GM18498 (cell line): ENCODE results near the gene ZNF648.
A peak's percentile ranks its signal among the peaks of the same experiment; 100 is the strongest.
"Not testable (repeated sequence)": the region's sequence is repeated elsewhere in the genome, so short reads cannot be mapped to it uniquely, and the experiment has no call there.

Experiments
- ATAC-seq: cut with Tn5 transposase; IDR thresholded peaks from one replicate; pipeline ENCODE4 v1.9.1; 2021; ENCODE audit warnings: mild to moderate bottlenecking, moderate library complexity; ENCODE audit not compliant: unreplicated experiment

Gene ZNF648

GRCh38 chr1:182061594-182061993 lies at the start of gene ZNF648:
ZNF648 (minus strand) TSS chr1:182061712; CDS start chr1:182058010, 3,702 bp downstream.
- no peak for ATAC-seq

GRCh38 chr1:182110635-182111034 lies 49.1 kb upstream of the ZNF648 start:
- ATAC-seq, result no peak

GRCh38 chr1:182109771-182110170 lies 48.3 kb upstream of the ZNF648 start:
- ATAC-seq, result no peak

- ATAC-seq, result no peak
Measured at GRCh38 chr1:182107209-182107608, 45.7 kb upstream of the ZNF648 start.

- ATAC-seq, result no peak
Measured at GRCh38 chr1:182102043-182102416, 40.5 kb upstream of the ZNF648 start.

GRCh38 chr1:182101415-182102042 lies 40.0 kb upstream of the ZNF648 start:
- ATAC-seq, result no peak

GRCh38 chr1:182098301-182098700 lies 36.8 kb upstream of the ZNF648 start:
- no peak for ATAC-seq

GRCh38 chr1:182095946-182096345 lies 34.4 kb upstream of the ZNF648 start:
- ATAC-seq, result no peak

GRCh38 chr1:182094514-182095005 lies 33.0 kb upstream of the ZNF648 start:
- ATAC-seq, result not testable (repeated sequence)

GRCh38 chr1:182093781-182094180 lies 32.3 kb upstream of the ZNF648 start:
- ATAC-seq, result no peak

GRCh38 chr1:182092336-182092735 lies 30.8 kb upstream of the ZNF648 start:
- no peak for ATAC-seq

GRCh38 chr1:182091083-182091482 lies 29.6 kb upstream of the ZNF648 start:
- no peak for ATAC-seq

GRCh38 chr1:182087719-182088350 lies 26.3 kb upstream of the ZNF648 start:
- no peak for ATAC-seq

GRCh38 chr1:182087304-182087703 lies 25.8 kb upstream of the ZNF648 start:
- ATAC-seq, result no peak

GRCh38 chr1:182086620-182087019 lies 25.1 kb upstream of the ZNF648 start:
- ATAC-seq, result no peak

GRCh38 chr1:182086136-182086535 lies 24.6 kb upstream of the ZNF648 start:
- ATAC-seq, result no peak

GRCh38 chr1:182085726-182086125 lies 24.2 kb upstream of the ZNF648 start:
- no peak for ATAC-seq

GRCh38 chr1:182084487-182085316 lies 23.2 kb upstream of the ZNF648 start:
- peak; percentile 81 for ATAC-seq

- ATAC-seq, result no peak
Measured at GRCh38 chr1:182083851-182084486, 22.5 kb upstream of the ZNF648 start.

GRCh38 chr1:182080955-182081582 lies 19.6 kb upstream of the ZNF648 start:
- ATAC-seq, result no peak

- no peak for ATAC-seq
Measured at GRCh38 chr1:182080040-182080439, 18.5 kb upstream of the ZNF648 start.
